Glutamatergic neuron (in vitro differentiated cells): ENCODE measurements around the gene PLCG1. TPM values are rescaled to one million over a fixed set of nuclear protein-coding genes. Genes with fewer than 3 reads are reported as not detected.
A peak's percentile ranks its signal among the peaks of the same experiment; 100 is the strongest.

ENCODE experiments used
- DNase-seq: peaks from one replicate; pipeline ENCODE4 v3.0.0; 2022
- H3K27ac Mint-ChIP-seq: one replicate; pipeline ENCODE4 v1.8.0; 2020; ENCODE audit warnings: mild to moderate bottlenecking, mixed read lengths, inconsistent platforms; ENCODE audit not compliant: unreplicated experiment
- H3K27me3 Mint-ChIP-seq: one replicate; pipeline ENCODE4 v1.8.0; 2020; ENCODE audit warnings: mild to moderate bottlenecking, moderate library complexity, mixed read lengths, inconsistent platforms; ENCODE audit not compliant: unreplicated experiment
- H3K36me3 Mint-ChIP-seq: one replicate; pipeline ENCODE4 v1.8.0; 2020; ENCODE audit warnings: mild to moderate bottlenecking, mixed read lengths, inconsistent platforms; ENCODE audit not compliant: unreplicated experiment
- H3K4me1 Mint-ChIP-seq: one replicate; pipeline ENCODE4 v1.8.0; 2020; ENCODE audit warnings: mild to moderate bottlenecking, low read depth, mixed read lengths, inconsistent platforms; ENCODE audit not compliant: unreplicated experiment
- H3K4me3 Mint-ChIP-seq: one replicate; pipeline ENCODE4 v1.8.0; 2020; ENCODE audit warnings: mild to moderate bottlenecking, mixed read lengths, inconsistent platforms; ENCODE audit not compliant: unreplicated experiment
- H3K9me3 Mint-ChIP-seq: one replicate; pipeline ENCODE4 v1.8.0; 2020; ENCODE audit warnings: mild to moderate bottlenecking, moderate library complexity, mixed read lengths, inconsistent platforms; ENCODE audit not compliant: unreplicated experiment
- CTCF ChIP-seq: fragments of 200-600 bp; sonication (generic); IDR thresholded peaks from one replicate; pipeline ENCODE4 v1.5.0; 2021; ENCODE audit not compliant: partially characterized antibody, unreplicated experiment
- total RNA-seq: library from RNA; stranded (reverse); fragmentation: NEBNext Ultra II Directional; extraction: Animal tissue kit (Norgen Biotek cat#: 25700); gene quantifications from one replicate; pipeline ENCODE4 v1.2.1, GENCODE V29; 2021; ENCODE audit not compliant: unreplicated experiment

PLCG1 gene
- total RNA-seq, 1 donor from 2014 or later: 458 TPM

- peaks cover 51% of the 10 kb centered on the region for H3K4me1 Mint-ChIP-seq
- peak; percentile 89 for DNase-seq
- H3K9me3 Mint-ChIP-seq: peaks cover 17% of the 10 kb centered on the region
- H3K27me3 Mint-ChIP-seq: peaks cover 19% of the 10 kb centered on the region
- no peak for TF ChIP-seq CTCF
- H3K27ac Mint-ChIP-seq: peak overlapping the region; percentile 96
- H3K36me3 Mint-ChIP-seq: no peaks in the 10 kb centered on the region
- peak overlapping the region; percentile 99 for H3K4me3 Mint-ChIP-seq
Observed at GRCh38 chr20:41137614-41138474, 501 bp downstream of the PLCG1 start.

DNA sequence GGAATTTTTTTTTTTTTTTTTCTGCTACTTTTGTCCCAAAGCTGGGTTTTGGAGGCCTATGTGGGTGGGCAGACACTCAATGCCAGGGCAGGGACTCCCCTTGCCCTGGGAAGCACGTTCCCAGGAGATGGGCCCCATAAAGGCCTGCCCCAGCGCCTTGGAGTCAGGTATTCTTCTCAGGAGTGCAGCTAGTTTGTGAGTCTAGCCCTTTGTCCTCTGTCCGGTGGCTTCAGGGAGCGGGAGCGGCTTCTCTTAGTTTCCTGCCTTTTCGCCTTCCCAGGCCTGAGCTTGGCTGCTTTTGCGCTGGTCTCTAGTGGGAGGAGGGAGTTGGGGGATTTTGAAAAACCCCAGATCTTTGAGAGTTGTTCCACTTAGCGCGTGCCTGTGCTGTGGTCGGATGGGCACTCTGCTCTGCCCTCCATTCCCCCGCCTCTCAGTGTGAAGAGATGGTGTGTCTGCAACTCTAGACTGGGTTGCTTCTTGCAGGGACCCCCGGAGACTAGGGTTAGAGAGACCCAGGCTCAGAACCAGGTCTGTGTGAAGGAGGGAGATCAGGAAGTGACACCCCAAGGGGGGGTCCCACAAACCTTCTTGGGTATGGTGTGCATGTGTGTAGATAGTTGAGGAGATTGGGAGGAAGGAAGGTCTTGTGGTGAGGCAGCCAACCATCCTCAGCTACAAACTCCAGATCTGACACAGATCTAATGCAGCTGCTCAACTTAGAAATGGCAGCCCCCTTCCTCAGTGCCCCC is 1.3 kb downstream of the PLCG1 start:
- Mint-ChIP-seq H3K4me3 (peak overlapping the region; percentile 99), H3K9me3 (peaks cover 17% of the 10 kb centered on the region), H3K4me1 (peaks cover 50% of the 10 kb centered on the region), H3K27ac (peak overlapping the region; percentile 96), H3K36me3 (no peaks in the 10 kb centered on the region), H3K27me3 (peaks cover 22% of the 10 kb centered on the region)
- no peak for TF ChIP-seq CTCF
- DNase-seq: no peak

DNA sequence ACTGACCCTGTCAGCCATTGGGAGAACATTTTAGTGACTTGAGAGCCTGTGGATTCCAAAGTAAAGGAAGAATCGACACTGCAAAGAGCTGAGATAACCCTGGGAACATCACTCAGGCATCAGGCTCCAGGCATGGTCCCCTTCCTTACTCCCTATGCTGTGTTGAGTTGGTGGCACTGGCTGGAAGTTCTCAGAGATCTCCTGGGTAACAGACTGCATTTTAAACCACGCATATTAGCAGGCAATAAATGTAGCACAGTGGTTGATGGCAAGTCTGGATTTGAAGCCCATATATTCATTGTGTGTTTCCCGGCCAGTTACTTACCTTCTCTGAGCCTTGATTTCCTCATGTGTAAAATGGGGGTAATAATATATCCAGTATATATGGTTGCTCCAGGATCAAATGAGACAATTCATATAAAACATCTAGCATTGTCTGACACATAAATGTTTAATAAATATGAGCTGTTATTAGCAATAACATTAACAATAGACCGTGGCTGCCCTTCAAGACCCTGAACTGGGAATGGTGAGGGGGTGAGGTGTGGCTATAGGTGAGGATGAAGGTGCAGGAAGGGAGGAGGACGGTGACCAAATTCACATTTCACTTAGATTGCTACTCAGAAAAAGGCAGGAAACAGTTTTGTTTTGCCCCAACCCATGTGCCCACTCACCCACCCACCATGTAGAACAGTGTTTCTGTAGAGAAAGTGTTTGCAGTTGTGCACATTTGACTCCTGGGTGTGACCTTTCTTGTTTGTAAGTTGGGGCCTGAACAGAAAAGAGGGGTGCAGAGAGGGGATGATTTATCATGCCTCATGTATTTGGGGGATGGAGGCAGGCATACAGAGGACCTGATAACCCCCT is 2.1 kb downstream of the PLCG1 start:
- peak overlapping the region; percentile 99 for H3K4me3 Mint-ChIP-seq
- peaks cover 22% of the 10 kb centered on the region for H3K27me3 Mint-ChIP-seq
- peaks cover 50% of the 10 kb centered on the region for H3K4me1 Mint-ChIP-seq

More for the DNA sequence above, 2.1 kb downstream of the PLCG1 start:
- no peak for DNase-seq
- TF ChIP-seq CTCF: no peak
- Mint-ChIP-seq H3K9me3 (peaks cover 17% of the 10 kb centered on the region), H3K27ac (peak overlapping the region; percentile 96), H3K36me3 (no peaks in the 10 kb centered on the region)
